Pons (tissue), 1 donor: ENCODE data around the gene ATP11A.

ENCODE experiments used
- DNase-seq: peaks from one replicate; pipeline ENCODE4 v3.0.0-alpha.2; 2016; ENCODE audit warnings: low spot score

Gene ATP11A

DNA sequence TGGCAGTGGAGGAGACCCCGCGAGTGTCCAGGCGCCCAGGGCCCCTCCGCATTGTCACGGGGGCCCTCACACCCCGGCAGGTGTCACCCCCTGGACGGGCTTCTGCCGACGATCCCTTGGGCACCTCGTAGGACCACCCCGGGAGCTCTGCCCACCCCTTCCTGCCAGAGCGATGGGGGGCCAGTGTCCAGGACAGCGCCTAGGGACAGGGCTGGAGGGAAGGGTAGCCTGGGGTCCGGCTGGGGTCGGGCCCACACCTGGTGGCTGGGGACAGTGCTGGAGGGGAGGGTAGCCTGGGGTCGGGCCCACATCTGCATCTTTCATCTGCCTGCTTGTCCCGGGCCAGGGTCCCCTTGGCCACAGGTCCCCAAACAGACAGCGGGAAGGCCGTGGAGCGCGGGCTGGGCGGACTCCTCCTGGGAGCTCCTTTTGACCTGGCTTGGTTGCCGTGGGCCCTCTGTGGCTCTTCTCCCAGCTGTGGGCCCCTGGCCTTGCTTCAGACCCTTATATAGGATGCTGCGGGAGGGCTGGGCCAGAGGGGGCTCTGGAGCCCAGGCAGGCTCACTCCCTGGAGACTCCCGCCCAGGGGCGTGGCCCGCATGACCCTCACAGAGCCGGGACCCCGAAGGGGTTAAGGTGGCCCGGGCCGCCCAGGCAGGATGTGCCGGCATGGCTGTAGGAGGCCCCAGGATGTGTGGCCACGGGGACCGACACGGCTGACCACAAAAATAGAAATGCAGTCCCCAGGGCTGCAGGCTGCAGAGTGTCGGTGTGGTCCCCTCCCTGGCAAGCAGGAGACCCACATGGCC, 205.0 kb downstream of the ATP11A start:
- DNase-seq: no peak

- DNase-seq: no peak
Measured at GRCh38 chr13:112895521-112896465, 206.0 kb downstream of the ATP11A start.

- no peak for DNase-seq
Measured at GRCh38 chr13:112896736-112897602, 207.1 kb downstream of the ATP11A start.

DNA sequence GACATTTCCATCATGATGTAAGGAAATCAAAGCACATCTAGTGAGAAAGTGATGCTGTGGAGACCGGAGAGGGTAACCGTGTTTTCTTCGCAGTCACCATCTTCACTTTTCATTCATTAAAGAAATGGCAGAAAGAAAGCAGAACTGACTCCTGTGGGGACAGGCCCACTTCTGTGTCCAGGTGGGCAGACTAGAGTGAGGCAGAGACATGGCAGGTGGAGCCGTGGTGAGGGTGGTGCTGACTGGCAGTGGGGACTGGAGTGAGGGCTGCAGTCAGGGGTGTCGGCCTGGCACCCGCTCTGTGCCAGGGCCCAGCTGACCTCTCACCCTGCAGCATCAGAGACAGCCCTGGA, 207.7 kb downstream of the ATP11A start:
- DNase-seq: no peak

GRCh38 chr13:112897956-112898620, 208.2 kb downstream of the ATP11A start:
- DNase-seq: no peak

DNA sequence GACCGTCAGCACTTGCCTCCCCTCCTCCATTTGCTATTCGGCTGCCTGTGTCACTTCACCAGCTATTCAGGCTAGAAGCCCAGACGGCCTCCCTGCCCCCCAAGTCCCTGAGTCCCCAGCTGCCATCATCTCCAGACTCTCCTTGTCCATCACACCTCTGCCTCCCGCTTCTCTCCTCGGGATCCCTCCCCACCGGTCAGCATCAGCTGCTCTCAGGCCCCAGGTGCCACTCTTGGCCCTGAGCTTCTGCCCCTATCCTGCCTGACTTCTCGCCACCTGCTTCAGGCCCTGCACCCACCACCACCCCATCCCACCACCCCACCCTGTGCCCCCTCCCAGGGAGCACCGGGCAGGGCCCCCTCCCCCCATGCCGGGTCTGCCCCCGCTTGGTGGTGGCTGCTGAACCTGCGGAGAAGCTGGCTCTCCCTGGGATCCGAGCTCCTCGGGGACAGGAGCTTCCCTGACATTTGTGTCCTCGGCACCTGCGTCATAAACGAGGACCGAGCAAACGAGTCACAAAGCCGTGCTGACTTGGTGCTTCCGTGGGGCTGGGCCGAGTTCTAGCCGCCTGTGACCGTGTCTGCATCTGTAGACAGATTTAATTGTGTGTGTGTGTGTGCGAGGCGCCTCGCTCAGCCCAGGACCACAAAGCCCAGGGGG, 208.9 kb downstream of the ATP11A start:
- no peak for DNase-seq

- no peak for DNase-seq
Measured at GRCh38 chr13:112899281-112900225, 209.7 kb downstream of the ATP11A start.

DNA sequence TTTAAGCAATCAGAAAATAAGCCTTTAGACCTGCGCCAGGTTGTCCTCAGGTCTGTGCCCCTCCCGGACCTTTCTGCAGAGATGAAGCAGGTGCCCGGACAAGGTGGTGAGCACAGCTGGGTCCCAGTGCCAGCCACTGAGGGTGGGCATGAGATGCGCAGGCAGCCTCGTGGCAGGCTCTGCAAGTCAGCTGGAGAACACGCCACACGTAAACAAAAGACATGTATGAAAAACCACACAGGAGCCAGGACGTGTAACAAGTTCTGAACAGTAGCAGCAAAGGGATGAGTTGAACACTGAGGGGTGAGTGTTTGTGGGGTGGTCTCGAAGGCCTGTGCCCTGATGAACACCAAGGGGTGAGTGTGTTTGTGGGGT, 210.4 kb downstream of the ATP11A start:
- DNase-seq: no peak

DNA sequence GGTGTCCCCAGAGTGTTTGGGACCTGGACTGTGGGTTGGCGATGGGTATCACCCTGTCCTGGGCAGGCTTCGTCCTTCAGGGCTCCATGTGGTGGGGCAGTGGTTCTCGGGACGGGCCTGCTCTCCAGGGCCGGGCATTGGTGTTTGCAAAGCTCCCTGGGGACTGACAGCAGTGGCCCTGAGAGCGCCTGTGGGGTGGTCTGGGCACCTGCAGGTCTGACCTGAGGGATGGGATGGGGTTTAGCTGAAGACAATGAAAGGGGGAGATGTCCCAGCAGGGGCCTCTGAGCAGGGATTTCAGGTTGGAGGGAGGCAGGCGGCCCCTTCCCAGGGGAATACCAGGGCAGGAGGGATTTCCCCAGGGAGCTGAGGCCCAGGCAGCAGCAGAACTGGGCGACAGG, 210.9 kb downstream of the ATP11A start:
- no peak for DNase-seq

DNA sequence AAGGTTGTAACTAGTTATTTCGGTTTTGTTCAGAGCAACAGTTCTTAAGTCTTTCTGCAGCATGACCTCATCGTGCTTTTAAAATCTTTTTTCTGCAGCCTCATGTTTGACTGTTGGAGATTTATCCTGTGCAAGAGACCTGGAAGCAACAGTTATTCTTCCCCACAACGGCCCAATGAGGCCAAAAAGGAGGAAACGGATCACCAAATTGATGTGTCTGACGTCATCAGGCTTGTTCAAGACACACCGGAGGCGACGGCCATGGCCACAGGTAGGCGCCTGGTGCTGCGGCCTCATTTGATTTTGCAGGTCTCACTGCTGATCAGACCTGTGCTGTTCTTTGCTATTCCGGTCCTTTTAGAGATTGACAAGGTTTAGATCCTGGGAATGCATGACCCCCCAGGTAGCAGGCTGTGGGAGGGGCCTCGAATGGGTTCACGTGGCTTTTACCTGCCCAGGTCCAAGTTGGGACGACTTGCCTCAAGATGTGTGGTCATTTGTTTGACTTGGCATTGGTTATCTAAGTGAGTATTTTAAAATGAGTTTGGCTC, 212.3 kb downstream of the ATP11A start:
- DNase-seq: no peak

- DNase-seq: no peak
Measured at GRCh38 chr13:112902669-112903068, 212.8 kb downstream of the ATP11A start.

DNA sequence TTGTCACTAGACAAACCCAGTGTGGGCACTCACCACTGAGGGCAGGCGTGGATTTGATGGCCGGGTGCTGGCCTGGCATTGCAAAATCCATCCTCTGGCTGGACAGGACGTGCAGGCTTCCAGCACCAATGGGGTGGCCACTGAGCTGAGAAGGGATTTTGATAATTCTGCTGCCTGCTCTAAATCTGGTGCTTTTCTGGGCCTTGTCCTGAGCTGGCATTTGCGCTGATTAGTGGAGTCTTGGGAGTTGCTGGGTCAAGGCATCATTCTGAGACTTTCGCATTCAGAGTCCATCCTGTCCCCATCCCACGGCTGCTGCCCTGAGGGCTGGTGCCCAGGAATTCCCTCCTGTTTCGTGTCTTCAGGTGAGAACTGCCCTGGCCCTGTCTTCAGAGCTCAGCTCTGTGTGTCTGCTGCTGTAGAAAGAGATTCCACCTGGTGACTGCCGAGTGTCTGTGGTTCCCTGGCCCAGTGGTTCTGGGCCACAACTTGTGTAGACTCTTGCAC, 213.3 kb downstream of the ATP11A start:
- no peak for DNase-seq

- no peak for DNase-seq
Measured at GRCh38 chr13:112903606-112904195, 213.9 kb downstream of the ATP11A start.

GRCh38 chr13:112904436-112904960, 214.7 kb downstream of the ATP11A start:
- no peak for DNase-seq

GRCh38 chr13:112905086-112905485, 215.2 kb downstream of the ATP11A start:
- DNase-seq: no peak

DNA sequence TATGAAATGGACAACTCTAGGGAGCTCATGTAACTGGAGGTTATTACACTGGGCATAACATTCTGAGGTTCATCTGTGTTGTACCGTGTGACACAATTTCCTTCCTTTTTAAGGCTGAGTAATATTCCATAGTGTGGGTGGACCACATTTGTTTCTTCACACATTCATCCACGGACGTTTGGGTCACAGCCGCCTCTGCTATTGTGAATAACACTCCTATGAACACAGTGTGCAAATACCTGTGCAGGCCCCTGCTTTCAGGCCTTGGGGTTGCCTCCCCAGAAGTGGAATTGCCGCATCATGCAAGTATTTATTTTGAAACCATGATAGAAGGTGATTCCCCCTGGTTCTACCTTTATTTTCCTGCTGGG, 215.8 kb downstream of the ATP11A start:
- no peak for DNase-seq

DNA sequence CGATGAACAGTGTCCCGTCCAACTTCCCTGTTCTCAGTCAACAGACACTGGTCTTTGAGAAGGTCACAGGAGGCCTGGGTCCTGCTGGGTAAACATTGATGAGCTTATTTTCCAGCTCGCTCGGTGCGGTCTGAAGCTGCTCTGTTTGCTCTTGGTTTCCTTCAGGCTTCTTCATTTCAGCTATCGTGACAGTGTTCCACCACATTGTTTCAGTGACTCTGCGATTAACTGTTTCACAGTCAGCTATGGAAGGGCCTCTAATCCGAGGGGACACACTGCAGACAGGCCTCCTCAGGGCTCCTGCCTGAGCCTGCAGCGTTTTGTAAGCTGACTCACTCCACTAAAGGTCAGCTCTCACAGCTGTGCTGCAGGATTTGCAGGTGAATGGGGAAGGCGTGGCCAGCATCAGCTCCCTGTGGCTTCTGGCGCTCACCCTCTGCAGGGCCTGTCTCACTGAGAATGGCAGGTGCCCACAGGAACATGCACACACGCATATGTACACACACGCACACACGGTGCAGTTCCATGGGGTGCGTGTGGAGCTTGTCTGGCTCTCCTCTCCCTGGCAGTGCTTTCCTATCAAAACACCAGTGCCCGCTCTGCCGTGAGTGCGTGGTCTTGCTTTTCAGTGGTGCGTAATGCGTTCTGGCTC, 216.3 kb downstream of the ATP11A start:
- DNase-seq: no peak

- no peak for DNase-seq
Measured at GRCh38 chr13:112907286-112907685, 217.4 kb downstream of the ATP11A start.
